Ovary (tissue), 3 donors: Measurements from ENCODE around the gene UBXN1.

Source experiments
- POLR2A ChIP-seq: fragments of 450-650 bp; IDR thresholded peaks from one replicate; pipeline ENCODE4 v1.6.1; 2017; ENCODE audit warnings: antibody characterized with exemption, mild to moderate bottlenecking, moderate library complexity
- TF ChIP-seq, protein P1 (sequence below), 3 donors: fragments of 450-650 bp in 2 of 3; fragments of 200-600 bp in 1 of 3; IDR thresholded peaks; one replicate each; pipeline versions ENCODE4 v1.5.1 to v1.8.0; 2016 to 2022; ENCODE audit warnings: antibody characterized with exemption in 3 of 3, mild to moderate bottlenecking in 1 of 3
- donor health status: DM: no; HTN: no; CAD: no.

DNA sequence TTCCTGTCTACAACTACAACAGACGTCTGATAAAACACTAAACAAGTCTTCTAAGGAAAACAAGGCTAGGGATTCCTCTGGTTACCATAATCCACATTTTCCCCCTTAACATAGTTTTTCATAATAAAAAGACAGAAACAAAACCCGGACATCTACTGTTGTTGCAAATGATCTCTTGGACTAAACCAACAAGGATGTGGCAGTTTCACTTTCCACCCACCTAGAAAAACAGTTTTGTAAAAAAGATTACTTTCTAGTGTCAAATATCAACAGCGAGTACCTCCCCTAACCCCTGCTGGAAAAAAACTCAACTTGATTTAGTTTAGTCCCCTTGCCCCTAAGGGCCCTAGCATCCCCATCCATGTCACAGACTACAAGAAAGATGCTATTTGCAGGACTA, 34.0 kb upstream of the UBXN1 start:
- TF ChIP-seq, protein P1, sequence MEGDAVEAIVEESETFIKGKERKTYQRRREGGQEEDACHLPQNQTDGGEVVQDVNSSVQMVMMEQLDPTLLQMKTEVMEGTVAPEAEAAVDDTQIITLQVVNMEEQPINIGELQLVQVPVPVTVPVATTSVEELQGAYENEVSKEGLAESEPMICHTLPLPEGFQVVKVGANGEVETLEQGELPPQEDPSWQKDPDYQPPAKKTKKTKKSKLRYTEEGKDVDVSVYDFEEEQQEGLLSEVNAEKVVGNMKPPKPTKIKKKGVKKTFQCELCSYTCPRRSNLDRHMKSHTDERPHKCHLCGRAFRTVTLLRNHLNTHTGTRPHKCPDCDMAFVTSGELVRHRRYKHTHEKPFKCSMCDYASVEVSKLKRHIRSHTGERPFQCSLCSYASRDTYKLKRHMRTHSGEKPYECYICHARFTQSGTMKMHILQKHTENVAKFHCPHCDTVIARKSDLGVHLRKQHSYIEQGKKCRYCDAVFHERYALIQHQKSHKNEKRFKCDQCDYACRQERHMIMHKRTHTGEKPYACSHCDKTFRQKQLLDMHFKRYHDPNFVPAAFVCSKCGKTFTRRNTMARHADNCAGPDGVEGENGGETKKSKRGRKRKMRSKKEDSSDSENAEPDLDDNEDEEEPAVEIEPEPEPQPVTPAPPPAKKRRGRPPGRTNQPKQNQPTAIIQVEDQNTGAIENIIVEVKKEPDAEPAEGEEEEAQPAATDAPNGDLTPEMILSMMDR (IDR thresholded peaks at IDR 0.05), result no peak
- no peak for TF ChIP-seq POLR2A
